Activated T-cell treated with anti-CD3 and anti-CD28 coated beads, Interleukin-2, amount 50 U/mL, for 72 hours (primary cell): ENCODE measurements around the gene TMEM233. TPM values are rescaled to one million over a fixed set of nuclear protein-coding genes. Genes with fewer than 3 reads are reported as not detected.
"Not testable (repeated sequence)": the region's sequence is repeated elsewhere in the genome, so short reads cannot be mapped to it uniquely, and the experiment has no call there.

Source experiments
- ATAC-seq, 2 donors: fragments of 150-1000 bp; cut with Tn5 transposase; replicated peaks in 1 of 2; 2 replicates each; pipeline ENCODE4 v1.10.0; 2021; ENCODE audit warnings: moderate library complexity in 2 of 2, mild to moderate bottlenecking in 1 of 2
- DNase-seq, 2 donors: peaks; one replicate each; pipeline ENCODE4 v3.0.0; 2021 to 2022; ENCODE audit warnings: mixed read lengths in 1 of 2
- H3K27ac Mint-ChIP-seq: one replicate; pipeline ENCODE4 v1.8.0; 2022; ENCODE audit warnings: mild to moderate bottlenecking, moderate library complexity, mixed read lengths
- H3K27me3 Mint-ChIP-seq: one replicate; pipeline ENCODE4 v1.8.0; 2022; ENCODE audit warnings: low read depth, mixed read lengths
- H3K36me3 Mint-ChIP-seq, 2 donors: one replicate each; pipeline ENCODE4 v1.8.0; 2022; ENCODE audit warnings: mixed read lengths in 2 of 2, mild to moderate bottlenecking in 1 of 2; ENCODE audit not compliant: insufficient read depth in 2 of 2
- H3K4me1 Mint-ChIP-seq: one replicate; pipeline ENCODE4 v1.8.0; 2022; ENCODE audit warnings: low read depth, mixed read lengths
- H3K4me3 Mint-ChIP-seq, 2 donors: one replicate each; pipeline ENCODE4 v1.8.0; 2022; ENCODE audit warnings: mild to moderate bottlenecking in 2 of 2, mixed read lengths in 2 of 2, moderate library complexity in 2 of 2
- H3K9me3 Mint-ChIP-seq, 2 donors: one replicate each; pipeline ENCODE4 v1.8.0; 2022; ENCODE audit warnings: mixed read lengths in 2 of 2
- total RNA-seq, 2 donors: library from RNA; stranded (reverse); gene quantifications; one replicate each; pipeline ENCODE4 v1.2.3, GENCODE V29; 2022

TMEM233 gene
- total RNA-seq, 2 donors from 2014 or later = not detected

DNA sequence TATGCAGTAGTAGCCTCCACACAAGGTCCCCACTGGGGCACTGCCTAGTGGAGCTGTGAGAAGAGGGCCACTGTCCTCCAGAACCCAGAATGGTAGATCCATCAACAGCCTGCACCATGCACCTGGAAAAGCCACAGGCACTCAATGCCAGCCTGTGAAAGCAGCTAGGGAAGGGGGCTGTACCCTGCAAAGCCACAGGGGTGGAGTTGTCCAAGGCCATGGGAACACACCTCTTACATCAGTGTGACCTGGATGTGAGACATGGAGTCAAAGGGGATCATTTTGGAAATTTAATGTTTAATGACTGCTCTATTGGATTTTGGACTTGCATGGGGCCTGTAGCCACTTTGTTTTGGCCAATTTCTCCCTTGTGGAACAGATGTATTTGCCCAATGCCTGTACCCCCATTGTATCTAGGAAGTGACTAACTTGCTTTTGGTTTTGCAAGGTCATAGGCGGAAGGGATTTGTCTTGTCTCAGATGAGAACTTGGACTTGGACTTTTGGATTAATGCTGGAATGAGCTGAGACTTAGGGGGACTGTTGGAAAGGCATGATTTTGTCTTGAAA lies 24.8 kb downstream of the TMEM233 start:
- H3K9me3 Mint-ChIP-seq, DNase-seq, ATAC-seq, H3K4me3 Mint-ChIP-seq, H3K27ac Mint-ChIP-seq, H3K36me3 Mint-ChIP-seq, H3K4me1 Mint-ChIP-seq: not testable (repeated sequence)
- peaks cover 42% of the 10 kb centered on the region for H3K27me3 Mint-ChIP-seq

DNA sequence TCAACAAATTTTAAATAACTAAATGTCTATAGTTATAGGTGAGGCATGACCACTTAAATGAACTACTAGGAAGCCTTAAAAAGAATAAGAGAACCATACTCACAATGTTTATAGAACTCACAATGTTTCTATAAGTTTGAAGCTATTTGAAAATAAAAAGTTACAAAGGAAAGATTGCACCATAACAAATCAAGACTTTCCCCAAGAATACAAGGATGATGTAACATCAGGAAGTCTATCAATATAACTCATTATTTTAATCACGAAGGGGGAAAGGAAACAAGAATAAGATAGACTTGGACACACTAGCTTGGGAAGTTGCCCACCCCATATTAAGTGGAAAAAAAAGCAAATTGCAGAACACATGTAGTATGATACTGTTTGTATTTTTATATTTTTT lies 26.9 kb downstream of the TMEM233 start:
- peaks cover 5 to 7% of the 10 kb centered on the region in 2 donors for H3K9me3 Mint-ChIP-seq
- no peak overlapping the region for H3K27ac Mint-ChIP-seq
- peaks cover 5 to 8% of the 10 kb centered on the region in 2 donors for H3K36me3 Mint-ChIP-seq

DNA sequence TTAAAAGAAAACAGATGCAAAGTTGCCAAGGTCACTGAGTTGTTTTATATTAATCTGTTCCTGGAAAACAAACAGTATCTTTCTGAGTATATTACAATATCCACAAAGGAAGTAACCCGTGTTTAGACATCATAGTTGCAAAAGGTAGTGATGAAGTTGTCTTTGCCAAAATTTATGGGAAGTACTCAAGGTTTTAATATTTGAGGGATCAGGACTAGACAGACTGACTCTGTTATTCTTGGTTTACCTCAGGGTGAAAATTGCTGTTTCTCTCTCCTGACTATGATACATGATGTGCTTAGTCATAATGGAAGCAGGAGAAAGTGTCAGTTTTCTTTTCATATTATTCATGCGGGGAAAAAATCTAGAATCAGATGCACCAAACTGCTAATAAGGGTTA lies 28.3 kb downstream of the TMEM233 start:
- H3K9me3 Mint-ChIP-seq = peaks cover 5 to 7% of the 10 kb centered on the region in 2 donors
- H3K4me1 Mint-ChIP-seq = peaks cover 9% of the 10 kb centered on the region
- H3K36me3 Mint-ChIP-seq = peaks cover 5 to 8% of the 10 kb centered on the region in 2 donors
- peaks cover 63% of the 10 kb centered on the region for H3K27me3 Mint-ChIP-seq
- H3K27ac Mint-ChIP-seq = no peak overlapping the region
- no peak overlapping the region for H3K4me3 Mint-ChIP-seq
- ATAC-seq (no peak), DNase-seq (no peak)

More for the DNA sequence above, 26.9 kb downstream of the TMEM233 start:
- H3K27me3 Mint-ChIP-seq = peaks cover 61% of the 10 kb centered on the region
- ATAC-seq (no peak), DNase-seq (no peak)
- H3K4me1 Mint-ChIP-seq = peaks cover 9% of the 10 kb centered on the region
- H3K4me3 Mint-ChIP-seq = no peak overlapping the region

DNA sequence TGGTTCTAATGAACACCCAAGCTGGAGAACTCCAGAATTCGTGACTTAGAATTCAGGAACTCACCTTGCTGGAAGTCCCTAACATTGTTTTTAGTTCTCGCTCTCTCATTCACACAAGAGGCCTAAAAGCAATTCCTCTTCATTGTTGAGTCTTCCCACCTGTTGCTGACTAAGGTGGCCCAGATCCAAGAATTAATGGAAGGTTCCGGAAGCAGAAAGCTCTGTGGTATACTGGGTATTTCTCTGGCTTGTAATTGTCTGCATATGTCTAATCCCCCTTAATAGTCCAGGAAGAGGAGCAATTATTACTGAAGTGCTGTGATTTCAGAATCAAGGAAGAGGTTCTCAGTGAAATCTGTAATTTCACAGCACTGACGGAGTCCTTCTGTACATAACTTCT lies 31.4 kb downstream of the TMEM233 start:
- Mint-ChIP-seq H3K9me3 (no peaks in the 10 kb centered on the region), H3K4me1 (peaks cover 9% of the 10 kb centered on the region), H3K27me3 (peaks cover 50% of the 10 kb centered on the region), H3K4me3 (no peak overlapping the region), H3K27ac (no peak overlapping the region), H3K36me3 (no peaks in the 10 kb centered on the region)
- no peak for DNase-seq
- no peak for ATAC-seq

DNA sequence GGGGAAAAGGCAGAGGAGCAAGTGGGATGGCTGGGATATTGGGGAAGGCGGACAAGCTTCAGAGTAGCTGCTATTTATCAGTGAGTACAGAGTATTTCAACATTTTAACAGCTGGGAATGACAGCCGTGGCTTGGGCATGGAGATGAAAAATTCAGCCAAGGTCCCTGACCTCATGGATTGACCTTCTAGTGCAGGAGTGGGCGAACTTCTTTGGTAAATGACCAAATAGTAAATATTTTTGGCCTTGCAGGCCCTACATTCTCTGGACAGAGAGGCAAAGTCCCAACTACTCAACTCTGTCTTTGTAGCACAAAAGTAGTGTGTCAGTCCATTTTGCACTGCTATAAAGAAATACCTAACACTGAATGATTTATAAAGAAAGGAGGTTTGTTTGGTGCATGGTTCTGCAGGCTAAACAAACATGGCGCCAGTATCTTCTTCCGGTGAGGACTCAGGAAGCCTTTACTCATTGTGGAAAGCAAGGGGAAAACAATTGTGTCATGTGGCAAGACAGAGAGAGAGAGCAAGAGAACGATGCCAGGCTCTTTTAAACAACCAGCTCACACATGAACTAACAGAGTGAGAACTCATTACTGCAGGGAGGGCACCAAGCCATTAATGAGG lies 33.6 kb downstream of the TMEM233 start:
- Mint-ChIP-seq H3K27me3 (peaks cover 38% of the 10 kb centered on the region), H3K36me3 (no peaks in the 10 kb centered on the region), H3K4me1 (peaks cover 4% of the 10 kb centered on the region), H3K27ac (no peak overlapping the region), H3K9me3 (no peaks in the 10 kb centered on the region), H3K4me3 (no peak overlapping the region)
- no peak for ATAC-seq
- no peak for DNase-seq

DNA sequence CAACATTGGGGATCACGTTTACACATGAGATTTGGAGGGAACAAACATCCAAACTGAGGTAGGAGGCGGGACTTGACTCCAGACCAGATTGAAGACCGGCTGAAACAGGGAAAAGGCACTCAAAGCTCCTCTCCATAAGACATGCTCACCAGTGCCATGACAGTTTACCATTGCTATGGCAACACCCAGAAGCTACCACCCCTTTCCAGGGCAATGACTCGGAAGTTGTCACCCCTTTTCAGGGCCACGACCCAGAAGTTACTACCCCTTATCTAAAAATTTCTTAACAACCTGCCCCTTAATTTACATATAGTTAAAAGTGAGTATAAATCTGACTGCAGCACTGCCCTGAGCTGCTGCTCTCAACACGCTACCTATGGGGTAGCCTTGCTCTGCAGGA lies 34.1 kb downstream of the TMEM233 start:
- H3K4me3 Mint-ChIP-seq = no peak overlapping the region
- H3K27ac Mint-ChIP-seq = no peak overlapping the region
- DNase-seq (no peak), ATAC-seq (no peak)
- H3K4me1 Mint-ChIP-seq = no peaks in the 10 kb centered on the region
- no peaks in the 10 kb centered on the region for H3K9me3 Mint-ChIP-seq
- H3K27me3 Mint-ChIP-seq = peaks cover 37% of the 10 kb centered on the region
- H3K36me3 Mint-ChIP-seq = no peaks in the 10 kb centered on the region

DNA sequence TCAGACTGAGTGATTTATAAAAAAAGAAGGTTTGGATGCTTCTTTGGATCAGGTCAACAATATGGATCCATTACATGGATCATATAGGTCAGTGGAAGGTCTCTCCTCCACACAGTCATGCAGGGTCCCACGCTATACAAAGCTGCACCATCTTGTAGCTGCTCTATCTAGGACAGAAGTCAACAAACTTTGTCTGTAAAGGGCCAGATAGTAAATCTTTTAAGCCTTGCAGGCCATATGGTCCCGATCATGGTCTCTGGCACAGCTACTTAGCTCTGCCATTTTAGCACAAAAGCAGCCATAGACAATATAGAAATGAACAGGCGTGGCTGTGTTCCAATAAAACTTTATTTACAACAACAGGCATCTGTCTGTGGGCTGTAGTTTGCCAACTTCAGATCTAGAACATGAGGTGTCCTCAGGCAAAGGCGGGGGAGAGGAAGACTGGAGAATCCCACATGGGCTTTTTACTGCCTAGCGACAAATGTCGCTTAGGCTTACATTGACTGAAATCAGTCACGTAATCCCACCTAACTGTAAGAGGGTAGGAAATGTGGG lies 36.7 kb downstream of the TMEM233 start:
- Mint-ChIP-seq H3K36me3 (no peaks in the 10 kb centered on the region), H3K4me1 (no peaks in the 10 kb centered on the region), H3K9me3 (no peaks in the 10 kb centered on the region), H3K4me3 (no peak overlapping the region), H3K27ac (no peak overlapping the region), H3K27me3 (peaks cover 24% of the 10 kb centered on the region)
- ATAC-seq (no peak), DNase-seq (no peak)

DNA sequence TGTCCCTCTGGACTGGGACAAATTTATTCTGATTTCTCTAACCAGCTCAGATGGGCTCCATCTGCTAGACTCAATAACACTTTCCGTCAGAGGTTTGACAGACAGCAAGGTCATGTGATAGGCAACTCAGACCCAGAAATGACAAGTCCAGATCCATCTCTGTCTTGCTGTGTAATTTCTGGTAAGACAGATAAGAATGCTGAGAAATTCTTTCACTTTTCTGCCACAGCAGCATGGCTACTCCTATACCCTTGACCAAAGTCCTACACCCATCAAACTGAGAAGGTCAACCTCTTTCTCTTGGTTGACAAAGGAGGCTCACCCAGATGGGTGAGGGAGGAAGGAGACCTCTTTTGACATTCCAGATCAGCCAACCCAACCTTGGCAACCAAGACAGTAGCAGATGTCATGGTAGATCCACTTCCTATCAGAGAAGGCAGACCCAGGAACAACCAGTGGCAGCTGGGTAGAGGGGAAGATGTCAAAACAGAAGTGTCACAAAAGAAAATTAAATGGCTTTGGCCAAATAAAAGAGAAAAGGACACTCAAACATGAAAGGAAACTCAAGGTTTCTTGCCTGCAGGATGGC lies 37.5 kb downstream of the TMEM233 start:
- ATAC-seq = no peak
- Mint-ChIP-seq H3K27ac (no peak overlapping the region), H3K27me3 (peaks cover 29% of the 10 kb centered on the region), H3K4me1 (no peaks in the 10 kb centered on the region), H3K36me3 (no peaks in the 10 kb centered on the region), H3K4me3 (no peak overlapping the region), H3K9me3 (no peaks in the 10 kb centered on the region)
- no peak for DNase-seq

DNA sequence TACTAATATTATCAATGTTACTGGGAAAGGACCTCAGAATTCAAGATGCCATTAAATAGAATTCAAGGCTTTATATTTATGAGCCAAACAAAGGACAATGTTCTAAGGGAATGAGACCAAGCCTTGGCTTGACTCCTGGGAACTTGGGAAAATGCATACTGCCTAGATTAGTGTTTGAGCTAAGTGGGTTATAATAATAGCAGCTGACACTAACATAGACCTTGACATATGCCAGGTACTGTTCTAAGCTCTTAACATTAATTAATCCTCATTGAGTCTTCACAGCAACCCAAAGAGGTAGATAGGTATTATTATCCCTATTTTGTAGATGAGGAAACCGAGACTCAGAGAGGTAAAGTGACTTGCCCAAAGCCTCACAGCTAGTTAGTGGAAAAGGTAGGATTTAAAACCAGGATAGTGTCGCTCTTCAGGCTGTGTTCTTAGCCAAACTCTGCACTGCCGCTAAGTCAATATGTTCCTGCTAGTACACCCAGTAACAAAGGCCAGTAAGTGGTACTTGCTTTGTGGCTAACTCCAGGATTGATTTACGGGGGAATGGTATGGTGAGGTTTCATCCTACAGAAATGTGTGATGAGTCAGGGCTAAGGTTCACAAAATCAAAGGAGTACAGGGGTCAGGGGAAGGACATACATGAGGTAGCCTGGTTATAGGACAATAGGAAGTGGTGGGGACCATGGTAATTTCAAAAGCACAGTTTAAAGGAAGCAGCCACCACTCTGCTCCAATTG lies 38.5 kb downstream of the TMEM233 start:
- Mint-ChIP-seq H3K36me3 (no peaks in the 10 kb centered on the region), H3K27me3 (peaks cover 31% of the 10 kb centered on the region), H3K9me3 (no peaks in the 10 kb centered on the region), H3K27ac (no peak overlapping the region), H3K4me3 (no peak overlapping the region), H3K4me1 (no peaks in the 10 kb centered on the region)
- ATAC-seq (no peak), DNase-seq (no peak)

DNA sequence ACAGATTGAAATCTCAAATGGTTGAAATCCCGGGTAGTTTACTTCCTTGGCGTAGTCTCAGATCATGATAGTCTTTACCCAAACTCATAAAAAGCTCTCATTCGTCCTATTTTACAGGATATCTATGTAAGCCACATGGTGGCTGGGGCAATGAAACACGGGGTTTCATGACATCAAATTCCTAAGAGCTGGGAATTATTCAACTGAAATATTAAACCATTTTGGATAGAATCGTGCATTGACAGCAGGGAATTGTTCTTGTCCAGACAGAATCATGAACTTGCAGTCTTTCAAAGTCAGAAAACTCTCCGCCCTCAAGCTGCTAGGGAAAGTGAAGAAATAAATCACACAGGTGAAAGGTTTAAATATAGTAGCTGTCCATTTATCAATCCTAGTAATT lies 41.2 kb downstream of the TMEM233 start:
- no peak for ATAC-seq
- DNase-seq = no peak
- Mint-ChIP-seq H3K27me3 (peaks cover 45% of the 10 kb centered on the region), H3K36me3 (no peaks in the 10 kb centered on the region), H3K4me1 (no peaks in the 10 kb centered on the region), H3K4me3 (no peak overlapping the region), H3K27ac (no peak overlapping the region), H3K9me3 (no peaks in the 10 kb centered on the region)

DNA sequence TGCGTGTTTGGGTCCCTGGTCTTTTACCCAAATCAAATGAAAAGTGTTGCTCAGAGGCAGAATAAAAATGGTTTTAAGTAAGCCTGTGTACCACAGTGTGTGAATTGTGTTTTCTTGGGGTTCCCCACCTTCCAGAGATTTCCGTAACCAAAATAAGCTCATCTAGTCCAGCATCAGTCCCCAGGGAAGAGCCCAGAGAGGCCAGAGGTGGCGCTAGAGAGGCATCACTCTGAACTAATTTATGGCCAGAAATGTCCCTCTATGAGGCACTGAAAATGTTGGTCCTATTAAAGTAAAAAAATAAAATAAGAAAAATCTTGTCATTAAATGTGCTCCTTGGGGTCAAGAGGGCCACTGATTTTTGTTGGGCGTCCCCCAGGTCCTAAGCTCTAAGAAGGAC lies 49.4 kb downstream of the TMEM233 start:
- Mint-ChIP-seq H3K9me3 (peaks cover 0 to 2% of the 10 kb centered on the region in 2 donors), H3K4me3 (no peak overlapping the region), H3K4me1 (no peaks in the 10 kb centered on the region), H3K36me3 (no peaks in the 10 kb centered on the region), H3K27ac (no peak overlapping the region), H3K27me3 (peaks cover 23% of the 10 kb centered on the region)
- DNase-seq (no peak), ATAC-seq (no peak)

DNA sequence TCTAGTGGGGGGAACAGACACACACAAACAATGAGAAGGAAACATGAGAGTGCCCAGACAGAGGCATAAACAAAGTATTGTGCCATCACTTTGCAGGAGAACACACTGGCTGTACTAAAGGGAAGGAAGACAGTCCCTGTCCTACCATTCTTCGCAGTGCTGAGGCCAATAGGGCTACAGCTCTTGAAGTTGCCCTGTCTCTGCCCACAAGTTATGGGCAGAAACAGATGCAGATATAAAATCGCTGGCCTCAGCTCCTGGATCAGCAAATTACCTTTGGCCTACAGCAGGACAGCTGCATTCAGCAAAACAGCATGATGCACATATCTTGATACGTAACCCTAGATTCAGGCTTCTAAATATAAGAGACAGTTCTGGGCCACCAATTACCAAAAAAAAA lies 51.4 kb downstream of the TMEM233 start:
- no peak for ATAC-seq
- no peak overlapping the region for H3K27ac Mint-ChIP-seq
- peaks cover 20% of the 10 kb centered on the region for H3K27me3 Mint-ChIP-seq
- H3K4me3 Mint-ChIP-seq = no peak overlapping the region
- H3K36me3 Mint-ChIP-seq = no peaks in the 10 kb centered on the region
- H3K4me1 Mint-ChIP-seq = no peaks in the 10 kb centered on the region
- no peak for DNase-seq
- H3K9me3 Mint-ChIP-seq = peaks cover 0 to 2% of the 10 kb centered on the region in 2 donors

DNA sequence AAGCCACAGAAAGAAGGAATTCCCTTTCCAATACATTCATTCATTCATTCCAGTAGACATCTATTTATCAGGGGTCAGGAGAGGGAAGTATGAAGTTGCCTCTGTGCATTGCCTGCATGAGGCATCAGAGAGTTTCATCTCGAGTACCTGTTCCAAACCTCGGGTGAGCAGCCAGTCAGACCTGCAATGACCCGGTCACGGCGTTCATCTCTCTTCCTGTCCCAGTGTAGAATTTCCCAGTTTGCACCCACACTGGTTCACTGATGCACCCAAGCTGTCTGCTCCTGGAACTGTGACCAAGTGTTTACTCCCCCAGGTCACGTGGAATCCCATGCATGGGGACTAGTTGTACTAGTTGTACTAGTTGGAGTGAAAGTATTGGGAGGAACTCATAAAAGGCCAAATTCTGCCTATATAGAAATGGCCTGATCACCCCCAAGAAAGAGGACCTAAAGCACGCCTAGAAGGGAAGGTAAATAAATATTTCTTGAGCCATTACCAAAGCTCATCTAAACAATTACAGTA lies 52.0 kb downstream of the TMEM233 start:
- peaks cover 20% of the 10 kb centered on the region for H3K27me3 Mint-ChIP-seq
- no peak overlapping the region for H3K4me3 Mint-ChIP-seq
- no peak for DNase-seq
- H3K9me3 Mint-ChIP-seq = peaks cover 0 to 2% of the 10 kb centered on the region in 2 donors
- H3K4me1 Mint-ChIP-seq = no peaks in the 10 kb centered on the region
- H3K36me3 Mint-ChIP-seq = no peaks in the 10 kb centered on the region
- no peak overlapping the region for H3K27ac Mint-ChIP-seq
- no peak for ATAC-seq
